GM12801 (cell line): Measurements from ENCODE around the gene S100A7.

Experiments used
- CTCF ChIP-seq: IDR thresholded peaks from one replicate; pipeline ENCODE4 v1.5.1; 2011; ENCODE audit warnings: control low read depth; ENCODE audit not compliant: insufficient read length; ENCODE audit errors: extremely low read depth

The S100A7 gene

GRCh38 chr1:153475282-153475681 lies 14.8 kb upstream of the S100A7 start:
- TF ChIP-seq CTCF = no peak

- no peak for TF ChIP-seq CTCF
These were observed 13.9 kb upstream of the S100A7 start for GRCh38 chr1:153474347-153474746.

- no peak for TF ChIP-seq CTCF
These were observed 10.3 kb upstream of the S100A7 start for GRCh38 chr1:153470707-153471106.

GRCh38 chr1:153466908-153467307 lies 6.5 kb upstream of the S100A7 start:
- TF ChIP-seq CTCF = no peak

- TF ChIP-seq CTCF = no peak
These were observed 5.6 kb upstream of the S100A7 start for GRCh38 chr1:153465811-153466636.

GRCh38 chr1:153459655-153460054 lies 796 bp downstream of the S100A7 start:
- no peak for TF ChIP-seq CTCF

GRCh38 chr1:153456396-153456795 lies 4.1 kb downstream of the S100A7 start:
- no peak for TF ChIP-seq CTCF
